ENCODE data around the gene SIX6.

The SIX6 gene

DNA sequence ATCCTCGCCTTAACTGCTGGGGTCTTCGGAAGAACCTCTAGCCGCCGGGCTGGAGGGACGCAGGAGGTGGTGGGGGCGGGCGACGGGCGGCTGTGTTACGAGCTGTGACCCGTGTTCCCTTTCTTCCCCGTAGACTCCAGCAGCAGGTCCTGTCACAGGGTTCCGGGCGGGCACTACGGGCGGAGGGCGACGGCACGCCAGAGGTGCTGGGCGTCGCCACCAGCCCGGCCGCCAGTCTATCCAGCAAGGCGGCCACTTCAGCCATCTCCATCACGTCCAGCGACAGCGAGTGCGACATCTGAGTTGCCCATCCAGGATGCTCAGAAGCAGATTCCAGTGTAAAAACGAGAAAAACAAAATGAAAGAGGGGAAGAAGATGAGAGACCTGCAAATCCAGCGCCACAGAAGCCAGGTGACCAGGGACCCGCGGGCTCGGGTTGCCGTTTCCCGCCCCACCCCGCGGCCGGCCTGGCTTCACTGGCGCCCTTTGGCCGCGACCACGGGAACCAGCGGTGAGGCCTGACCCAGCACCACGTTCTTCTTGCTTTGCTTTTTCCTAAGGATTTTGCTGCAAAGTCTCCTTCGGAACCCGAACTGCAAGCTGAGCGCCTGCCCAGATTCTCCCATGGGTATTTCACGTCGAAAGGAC, 2.1 kb downstream of the SIX6 start:
- in situ Hi-C loops (cut with HindIII; ENCODE audit: low pct_ligation_motif_present, low pct_unique_long_range_greater_than_20kb, low sequenced_read_pairs), result no loop called here
- DNase-seq, result no peak

DNA sequence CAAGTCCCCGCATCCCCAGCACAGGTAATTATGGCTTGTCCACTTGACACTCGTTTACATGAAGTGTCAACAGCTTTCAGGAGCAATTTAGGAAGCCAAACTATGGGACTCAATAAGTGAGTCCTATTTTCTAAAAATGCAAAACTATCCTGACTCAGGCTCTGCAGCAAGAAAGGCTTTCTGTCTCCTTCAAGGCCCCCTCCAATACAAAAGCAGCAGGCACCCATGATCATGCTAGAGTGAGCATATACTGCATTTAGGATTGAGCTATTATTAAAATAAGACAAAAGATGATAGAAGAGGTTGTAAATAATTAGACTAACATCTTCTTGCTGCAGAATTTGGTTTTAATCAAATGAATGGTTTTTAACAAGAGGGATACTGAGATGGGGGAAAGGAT, 3.2 kb downstream of the SIX6 start:
- no peak for DNase-seq
- in situ Hi-C loops (cut with HindIII; ENCODE audit: low pct_ligation_motif_present, low pct_unique_long_range_greater_than_20kb, low sequenced_read_pairs), result no loop called here

DNA sequence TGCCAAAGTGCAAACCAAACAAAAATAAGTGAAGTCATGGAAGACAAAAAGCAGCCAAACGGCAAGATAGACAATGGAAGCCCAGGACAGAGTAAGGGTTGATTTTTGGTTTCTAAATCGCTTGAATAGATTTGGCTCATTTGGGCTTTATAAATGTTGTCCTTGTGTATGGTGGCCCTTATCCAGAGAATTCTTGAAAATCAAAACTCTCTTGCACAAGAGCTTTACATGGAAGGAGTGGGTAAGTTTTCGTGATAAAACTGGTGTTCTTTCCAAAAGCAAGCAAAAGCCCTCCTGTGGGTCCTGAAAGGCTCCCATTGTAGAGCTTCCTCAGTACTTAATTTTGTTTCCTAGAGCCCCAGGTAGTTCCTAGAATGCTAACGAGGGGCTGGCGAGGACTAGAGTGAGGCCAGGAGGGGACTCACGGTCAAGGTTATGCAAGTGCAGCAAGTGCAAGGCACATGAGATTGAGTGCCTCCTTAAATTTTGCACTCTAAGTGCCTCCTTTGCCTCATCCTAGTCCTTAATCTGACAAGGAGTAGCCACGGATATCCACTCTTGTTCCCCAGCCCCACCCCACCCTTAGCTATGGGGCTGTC, 4.1 kb downstream of the SIX6 start:
- in situ Hi-C loops (cut with HindIII; ENCODE audit: low pct_ligation_motif_present, low pct_unique_long_range_greater_than_20kb, low sequenced_read_pairs), result no loop called here
- DNase-seq, result no peak

DNA sequence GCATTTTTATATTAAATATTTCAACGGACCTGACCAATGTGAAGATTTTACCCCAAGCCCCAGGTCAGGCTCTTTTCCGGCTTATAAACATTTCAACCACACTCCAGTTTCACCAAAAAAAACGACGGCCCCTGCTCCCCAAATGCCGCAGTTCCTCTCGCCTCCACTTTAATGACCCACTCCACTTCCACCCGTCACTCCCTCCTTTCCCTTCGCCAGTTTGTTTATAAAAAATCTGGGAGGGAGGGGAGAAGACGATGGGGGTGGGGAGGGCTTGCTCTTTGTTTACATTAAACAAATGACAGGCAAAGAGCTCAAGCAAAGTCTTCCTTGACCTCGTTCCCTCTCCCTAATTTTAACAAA, 5.4 kb downstream of the SIX6 start:
- in situ Hi-C loops (cut with HindIII; ENCODE audit: low pct_ligation_motif_present, low pct_unique_long_range_greater_than_20kb, low sequenced_read_pairs), result no loop called here
- DNase-seq, result no peak

DNA sequence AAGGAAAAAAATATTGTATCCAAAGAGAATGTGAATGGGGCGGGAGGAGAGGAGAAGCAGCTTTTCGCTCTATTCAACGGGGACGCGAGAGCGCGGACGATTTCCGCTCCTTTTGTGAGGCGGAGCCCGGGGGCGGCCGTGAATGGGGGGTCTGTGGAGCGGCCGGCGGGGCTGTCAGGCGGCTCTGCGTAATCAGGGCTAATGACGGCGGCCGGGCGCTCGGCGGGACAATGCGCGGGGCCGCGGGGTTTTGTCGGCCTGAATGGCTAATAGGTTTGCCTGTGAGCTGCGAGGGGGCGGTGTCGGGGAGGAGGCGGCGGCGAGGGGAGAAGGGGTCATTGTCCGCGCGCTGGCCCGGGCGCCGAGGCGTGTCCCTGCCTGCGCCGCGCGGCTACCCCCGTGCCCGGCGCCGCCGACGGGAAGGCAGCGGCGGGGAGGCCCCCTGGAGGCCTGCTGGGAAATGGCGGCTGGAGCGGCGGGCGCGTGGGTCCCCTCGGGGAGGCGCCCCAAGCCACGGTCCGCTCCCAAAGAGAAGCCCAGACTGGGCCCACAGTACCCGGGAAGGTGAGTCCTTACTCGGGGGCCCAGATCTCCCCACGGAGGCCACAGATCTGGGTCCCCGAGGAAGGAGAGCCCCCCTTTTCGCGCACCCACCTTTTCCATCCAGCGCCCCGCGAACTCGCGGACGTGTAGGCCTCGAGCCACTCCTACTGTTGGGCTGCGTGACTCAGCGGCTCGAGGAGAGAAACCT, 6.0 kb downstream of the SIX6 start:
- in situ Hi-C loops (cut with HindIII; ENCODE audit: low pct_ligation_motif_present, low pct_unique_long_range_greater_than_20kb, low sequenced_read_pairs), result no loop called here
- peak; percentile 37 for DNase-seq

DNA sequence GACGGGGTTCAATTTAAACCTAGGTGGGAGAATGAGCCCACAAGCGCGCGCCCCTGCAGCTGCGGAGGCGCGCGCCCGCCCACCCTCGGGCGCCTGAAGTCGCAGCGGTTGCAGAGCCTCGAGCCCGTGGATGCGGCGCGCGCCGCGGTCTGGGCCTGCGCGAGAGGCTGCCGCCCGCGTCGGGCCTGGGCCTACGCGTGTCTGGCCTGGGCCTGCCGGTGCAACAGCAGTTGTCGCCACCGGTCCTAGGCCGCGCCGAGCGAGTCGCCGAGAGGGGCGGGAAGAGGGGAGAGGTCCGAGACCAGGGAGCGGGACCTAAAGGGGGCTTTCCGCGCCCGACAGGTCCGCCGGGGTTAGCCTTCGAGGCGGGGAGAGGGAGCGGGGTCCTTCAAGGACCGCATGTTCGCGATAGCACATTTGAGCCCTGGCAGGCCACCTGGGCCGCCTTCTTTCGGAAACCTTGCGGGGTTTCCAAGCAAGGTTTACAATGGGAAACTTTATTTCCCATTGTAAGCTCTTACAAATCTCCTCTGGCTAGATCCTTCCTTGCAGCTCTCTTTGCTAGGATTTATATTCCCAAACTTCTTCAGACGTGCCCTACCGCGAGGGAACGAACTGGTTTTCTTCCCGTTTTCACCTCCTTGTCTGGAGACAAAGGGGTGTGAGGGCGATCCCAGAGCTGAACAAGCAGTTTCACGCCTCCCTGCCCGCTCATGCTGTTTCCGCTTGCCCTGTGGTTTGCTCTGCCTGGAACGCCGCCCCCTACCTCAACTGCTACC, 6.8 kb downstream of the SIX6 start:
- in situ Hi-C loops (cut with HindIII; ENCODE audit: low pct_ligation_motif_present, low pct_unique_long_range_greater_than_20kb, low sequenced_read_pairs), result no loop called here

DNA sequence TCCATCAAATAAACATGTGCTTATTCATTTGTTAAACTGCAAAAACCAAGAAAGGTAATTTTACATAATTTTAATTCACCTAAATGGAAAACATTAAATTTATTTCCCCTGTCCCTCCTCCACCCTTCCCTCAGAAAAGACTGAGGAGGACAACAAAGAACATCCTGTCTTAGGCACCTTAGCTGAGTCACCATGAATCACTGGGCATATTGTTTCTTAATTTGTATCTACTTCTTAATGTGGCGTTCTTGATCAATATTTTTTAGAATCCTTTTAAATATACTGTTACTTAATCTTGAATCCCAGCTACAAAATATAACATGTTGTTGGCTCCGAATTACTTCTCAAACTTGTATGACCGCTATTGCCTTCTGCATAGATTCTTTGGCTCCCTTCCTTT, 23.5 kb downstream of the SIX6 start:
- no peak for DNase-seq
- in situ Hi-C loops (cut with HindIII; ENCODE audit: low pct_ligation_motif_present, low pct_unique_long_range_greater_than_20kb, low sequenced_read_pairs), result no loop called here

More for the DNA sequence above, 6.8 kb downstream of the SIX6 start:
- DNase-seq, result no peak

DNA sequence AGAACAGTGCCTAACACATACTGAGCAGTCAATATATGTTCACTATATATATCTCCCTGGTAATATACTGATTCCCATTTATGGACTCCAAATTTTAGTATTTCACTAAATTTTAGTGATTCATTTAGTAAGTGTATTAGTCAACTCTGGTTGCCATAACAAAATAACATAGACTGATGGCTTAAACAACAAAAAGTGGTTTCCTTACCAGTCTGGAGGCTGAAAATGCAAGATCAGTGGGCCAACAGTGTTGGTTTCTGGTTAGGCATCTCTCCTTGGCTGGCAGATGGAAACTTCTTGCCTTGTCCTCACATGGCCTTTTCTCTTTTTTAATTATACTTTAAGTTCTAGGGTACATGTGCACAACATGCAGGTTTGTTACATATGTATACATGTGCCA, 28.7 kb downstream of the SIX6 start:
- in situ Hi-C loops (cut with HindIII; ENCODE audit: low pct_ligation_motif_present, low pct_unique_long_range_greater_than_20kb, low sequenced_read_pairs), result no loop called here
- DNase-seq, result no peak

DNA sequence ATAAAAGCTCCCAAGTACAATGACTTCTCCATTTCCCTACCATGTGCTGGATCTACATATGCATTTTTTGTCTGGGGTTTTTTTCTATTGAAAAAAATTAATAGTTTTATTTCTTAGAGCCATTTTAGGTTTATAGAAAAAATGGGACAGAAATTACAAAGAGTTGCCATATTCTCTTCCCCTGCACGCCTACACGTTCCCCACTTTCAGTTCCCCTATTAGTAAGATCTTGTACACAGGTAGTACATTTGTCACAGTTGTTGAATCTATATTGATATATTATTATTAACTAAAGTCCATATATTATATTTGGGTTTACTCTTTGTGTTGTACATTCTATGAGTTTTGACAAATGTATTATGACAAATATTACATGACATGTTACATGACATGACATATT, 35.7 kb downstream of the SIX6 start:
- in situ Hi-C loops (cut with HindIII; ENCODE audit: low pct_ligation_motif_present, low pct_unique_long_range_greater_than_20kb, low sequenced_read_pairs), result no loop called here
- no peak for DNase-seq

DNA sequence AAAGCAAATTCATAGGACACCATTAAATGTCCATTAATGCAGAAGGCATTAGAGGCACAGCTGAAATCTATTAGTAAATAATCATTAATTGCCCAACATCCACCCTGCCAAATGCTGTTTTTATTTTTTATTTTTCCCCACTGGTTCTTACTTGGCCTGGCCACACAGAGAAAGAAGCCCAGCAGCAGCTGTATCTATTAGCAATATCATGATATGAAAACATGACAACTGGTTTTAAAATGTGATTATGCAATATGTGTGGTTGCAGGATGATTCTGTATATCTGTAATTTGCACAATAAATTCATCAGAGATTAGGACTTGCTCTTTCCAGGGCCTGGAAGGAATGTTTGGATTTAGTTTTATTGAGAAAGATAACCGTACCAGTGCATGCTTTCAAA, 44.9 kb downstream of the SIX6 start:
- DNase-seq, result no peak
- in situ Hi-C loops (cut with HindIII; ENCODE audit: low pct_ligation_motif_present, low pct_unique_long_range_greater_than_20kb, low sequenced_read_pairs), result no loop called here

DNA sequence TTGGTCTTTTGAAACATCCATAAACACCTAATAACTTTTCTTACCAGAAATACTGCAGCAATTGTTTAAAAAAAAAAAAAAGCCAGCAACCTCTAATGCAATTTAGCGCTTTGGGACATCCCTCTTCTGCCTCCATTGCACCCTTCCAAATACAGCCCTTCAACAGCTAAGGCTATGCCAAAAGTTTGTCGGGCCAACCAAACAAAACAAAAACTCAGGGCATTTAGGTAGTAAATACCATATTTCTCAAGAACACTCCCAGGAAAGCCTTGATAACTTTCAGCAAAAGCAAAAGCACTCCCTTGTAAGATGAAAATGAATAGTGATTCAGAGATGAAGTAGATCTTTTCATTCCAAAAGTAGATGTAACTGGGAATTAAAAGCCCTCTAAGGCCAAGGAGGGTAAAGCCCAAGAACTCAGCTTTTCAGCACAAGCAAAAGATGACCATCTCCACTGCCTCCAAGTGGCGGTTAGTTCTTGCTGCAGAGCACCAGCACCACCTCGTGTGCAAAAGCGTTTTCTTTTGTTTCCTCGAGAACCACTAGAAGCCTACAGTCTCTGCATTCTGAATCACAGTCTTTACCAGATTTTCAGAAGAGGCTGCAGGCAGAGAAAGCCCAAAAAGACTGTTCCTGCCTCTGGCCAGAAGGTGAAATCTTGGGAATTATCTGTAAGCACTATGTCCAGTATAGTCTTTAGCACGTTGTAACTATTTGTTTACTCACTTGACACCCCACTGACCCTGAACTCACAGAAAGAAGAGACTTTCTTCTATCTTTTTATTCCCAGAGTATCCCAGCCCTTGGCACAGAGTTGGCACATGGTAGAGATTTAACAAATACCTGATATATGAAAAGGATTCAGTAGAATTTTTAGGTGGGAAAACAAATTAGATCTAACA, 53.1 kb downstream of the SIX6 start:
- DNase-seq, result peak; percentile 67
- in situ Hi-C loops (cut with HindIII; ENCODE audit: low pct_ligation_motif_present, low pct_unique_long_range_greater_than_20kb, low sequenced_read_pairs), result no loop called here
